Panc1 (cell line): ENCODE data around the gene NFAM1.

Experiments used
- CTCF ChIP-seq: fragments of 450-650 bp; IDR thresholded peaks from 2 replicates; pipeline ENCODE4 v1.5.1; 2017; ENCODE audit warnings: mild to moderate bottlenecking
- POLR2AphosphoS5 ChIP-seq: IDR thresholded peaks from 2 replicates; pipeline ENCODE4 v1.6.1; 2012; ENCODE audit warnings: mild to moderate bottlenecking, low read depth, low read length, moderate library complexity
- REST ChIP-seq, 2 experiments: IDR thresholded peaks; 2 replicates each; pipeline ENCODE4 v1.6.1; 2011 to 2012; ENCODE audit warnings: low read depth in 2 of 2, control low read depth in 1 of 2, low read length in 1 of 2, mild to moderate bottlenecking in 1 of 2, moderate library complexity in 1 of 2; ENCODE audit not compliant: insufficient read depth in 1 of 2
- SIN3A ChIP-seq: IDR thresholded peaks from 2 replicates; pipeline ENCODE4 v1.6.1; 2012; ENCODE audit warnings: low read depth, mild to moderate bottlenecking, low read length, moderate library complexity, borderline replicate concordance; ENCODE audit not compliant: insufficient read depth

GRCh38 chr22:42452916-42453315 is 20.7 kb upstream of the NFAM1 start:
- TF ChIP-seq POLR2AphosphoS5 (no peak), CTCF (no peak), REST (IDR thresholded peaks at IDR 0.05; ENCODE audit: insufficient read depth in 1 of 2, low read depth in 2 of 2, low read length in 1 of 2) (no peak), SIN3A (no peak)
